HL-60 (cell line): Measurements from ENCODE around the gene NCS1.

Source experiments
- DNase-seq, 2 experiments: peaks; one replicate each; pipeline ENCODE4 v3.0.0-alpha.2; 2010 to 2020; ENCODE audit warnings: low read depth in 1 of 2, low spot score in 1 of 2
- H3K27ac ChIP-seq: fragments of 250-450 bp; sonication (Bioruptor Pico); replicated peaks from 2 replicates; pipeline ENCODE4 v1.5.1; 2020; ENCODE audit warnings: mild to moderate bottlenecking, moderate library complexity
- H3K27me3 ChIP-seq: fragments of 250-450 bp; sonication (Bioruptor Pico); 2 replicates; pipeline ENCODE4 v1.5.1; 2021; ENCODE audit warnings: mild to moderate bottlenecking, moderate library complexity; ENCODE audit not compliant: insufficient read depth, poor library complexity, severe bottlenecking
- H3K4me3 ChIP-seq: replicated peaks from 2 replicates; pipeline ENCODE4 v1.5.1; 2011; ENCODE audit warnings: mild to moderate bottlenecking, control low read depth, low read length; ENCODE audit not compliant: insufficient read depth
- CTCF ChIP-seq: IDR thresholded peaks from one replicate; pipeline ENCODE4 v1.5.1; 2011; ENCODE audit warnings: low read length, control low read depth, inconsistent platforms; ENCODE audit not compliant: insufficient read depth
- GABPA ChIP-seq: IDR thresholded peaks from 2 replicates; pipeline ENCODE4 v1.6.1; 2012; ENCODE audit warnings: low read depth
- POLR2AphosphoS5 ChIP-seq: IDR thresholded peaks from 2 replicates; pipeline ENCODE4 v1.6.1; 2012; ENCODE audit warnings: low read depth
- REST ChIP-seq: IDR thresholded peaks from 2 replicates; pipeline ENCODE4 v1.6.1; 2012; ENCODE audit warnings: low read depth; ENCODE audit not compliant: insufficient replicate concordance
- SPI1 ChIP-seq: IDR thresholded peaks from 2 replicates; pipeline ENCODE4 v1.6.1; 2012; ENCODE audit warnings: low read depth, mild to moderate bottlenecking, borderline replicate concordance

The NCS1 gene

GRCh38 chr9:130158001-130158400, 14.2 kb upstream of the NCS1 start:
- Histone ChIP-seq H3K27me3 (no peaks in the 10 kb centered on the region), H3K4me3 (no peak overlapping the region), H3K27ac (no peak overlapping the region)
- TF ChIP-seq GABPA, result no peak
- no peak for TF ChIP-seq SPI1
- no peak for TF ChIP-seq POLR2AphosphoS5
- TF ChIP-seq CTCF, result no peak
- TF ChIP-seq REST, result no peak
- DNase-seq, result peak in 1 of 2 experiments; percentile 28

- no peak for DNase-seq
- Histone ChIP-seq H3K27me3 (no peaks in the 10 kb centered on the region), H3K27ac (no peak overlapping the region), H3K4me3 (no peak overlapping the region)
- TF ChIP-seq REST (no peak), GABPA (no peak), SPI1 (no peak), POLR2AphosphoS5 (no peak), CTCF (no peak)
Observed at GRCh38 chr9:130159057-130159456, 13.1 kb upstream of the NCS1 start.

- Histone ChIP-seq H3K27ac (no peak overlapping the region), H3K4me3 (no peak overlapping the region), H3K27me3 (no peaks in the 10 kb centered on the region)
- TF ChIP-seq SPI1, result no peak
- TF ChIP-seq CTCF, result no peak
- no peak for TF ChIP-seq REST
- no peak for TF ChIP-seq GABPA
- DNase-seq, result no peak
Observed at GRCh38 chr9:130159915-130160670, 12.1 kb upstream of the NCS1 start.
